Spleen (tissue), 7 donors: Measurements from ENCODE around the gene KSR2.

Source experiments
- CTCF ChIP-seq, 11 experiments: fragments of 200-600 bp in 7 of 11; fragments of 450-650 bp in 4 of 11; sonication (generic) in 4 of 11; IDR thresholded peaks in 8 of 11; conservative IDR thresholded peaks in 3 of 11; 1 replicate in 7 of 11; 2 replicates in 4 of 11; pipeline versions ENCODE4 v1.4.0 to v1.8.0; 2016 to 2021; ENCODE audit warnings: antibody characterized with exemption in 11 of 11, inconsistent platforms in 4 of 11, mild to moderate bottlenecking in 1 of 11
- POLR2A ChIP-seq, 3 donors: fragments of 450-650 bp; IDR thresholded peaks; one replicate each; pipeline ENCODE4 v1.5.1; 2017; ENCODE audit warnings: antibody characterized with exemption in 3 of 3, mild to moderate bottlenecking in 1 of 3
- POLR2AphosphoS5 ChIP-seq, 3 donors: sonication (generic); formaldehyde crosslinking; IDR thresholded peaks; one replicate each; pipeline ENCODE4 v1.5.1; 2017; ENCODE audit warnings: antibody characterized with exemption in 3 of 3
- donor health status: DM: no; HTN: no; CAD: no; lungs with moderate emphysema.
- donor health status: DM: no; HTN: no; CAD: no.
- donor health status: DM: no; HTN: no; CAD: no.

DNA sequence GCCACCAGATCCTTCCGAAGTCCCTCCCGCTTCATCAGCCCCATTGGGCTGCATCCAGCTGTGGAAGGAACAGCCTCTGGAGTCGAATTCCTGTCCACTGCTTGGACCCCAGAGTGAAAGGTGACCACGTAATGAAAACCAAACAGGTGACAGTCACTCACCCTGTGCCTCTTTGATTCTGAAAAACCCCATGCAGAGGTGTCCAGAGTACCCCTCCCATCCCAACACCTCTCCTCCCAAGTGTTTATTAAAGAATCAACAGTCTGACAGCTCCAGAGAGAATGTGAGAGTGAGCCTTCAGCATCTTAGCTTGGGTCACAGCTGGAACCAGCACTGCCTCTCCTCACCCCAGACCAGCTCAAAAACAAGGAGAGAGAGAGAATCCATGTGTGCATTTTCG lies 428.8 kb downstream of the KSR2 start:
- TF ChIP-seq CTCF (IDR thresholded peaks at IDR 0.05 in 8 of 11, conservative IDR thresholded peaks at IDR 0.05 in 3 of 11), result no peak
- TF ChIP-seq POLR2AphosphoS5 (IDR thresholded peaks at IDR 0.05), result no peak
- no peak for TF ChIP-seq POLR2A (IDR thresholded peaks at IDR 0.05)
